ENCODE measurements around the gene CAMK2D.

The CAMK2D gene

DNA sequence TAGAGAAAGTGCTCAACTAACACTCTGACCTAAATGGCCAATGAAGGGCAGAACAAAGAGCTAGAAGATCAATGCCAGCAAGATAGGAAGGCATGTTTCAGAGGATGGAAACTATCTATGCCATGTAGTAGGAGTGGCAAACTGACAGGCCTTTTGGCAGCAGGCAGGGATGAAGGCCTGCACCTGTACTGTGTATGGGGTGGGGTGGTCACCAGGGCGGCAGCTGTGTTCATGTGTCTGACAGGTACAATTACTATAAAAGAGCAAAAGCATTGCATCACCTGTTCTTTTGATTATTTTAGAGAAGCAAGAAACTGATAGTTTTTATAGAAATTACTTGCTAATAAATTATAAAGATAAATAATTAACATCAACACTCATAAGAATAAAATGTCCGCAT is 239.1 kb downstream of the CAMK2D start:
- DNase-seq (ENCODE audit: low read depth): no peak

- no peak for DNase-seq (ENCODE audit: low read depth)
Measured at GRCh38 chr4:113513382-113513781, 248.2 kb downstream of the CAMK2D start.

- DNase-seq (ENCODE audit: low read depth): no peak
Measured at GRCh38 chr4:113512880-113513279, 248.7 kb downstream of the CAMK2D start.

DNA sequence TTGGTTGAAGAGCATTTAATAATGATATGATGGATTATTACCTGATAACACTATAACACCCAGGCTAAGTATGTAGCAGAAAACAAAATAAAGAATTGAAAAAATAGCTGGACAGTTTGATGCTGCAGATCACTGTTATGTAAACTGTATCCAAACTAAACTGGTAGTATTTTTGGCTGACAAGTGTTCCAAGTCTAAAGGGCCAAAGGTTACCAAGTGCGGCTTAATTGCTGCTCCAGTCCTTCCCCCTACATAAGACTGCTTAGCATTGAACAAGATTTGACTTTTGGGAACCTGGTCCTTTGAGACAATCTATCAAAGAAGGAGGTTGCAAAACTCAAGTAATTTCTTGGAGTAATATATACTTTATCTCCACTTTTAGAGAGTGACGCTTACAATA is 249.6 kb downstream of the CAMK2D start:
- DNase-seq (ENCODE audit: low read depth): no peak

DNA sequence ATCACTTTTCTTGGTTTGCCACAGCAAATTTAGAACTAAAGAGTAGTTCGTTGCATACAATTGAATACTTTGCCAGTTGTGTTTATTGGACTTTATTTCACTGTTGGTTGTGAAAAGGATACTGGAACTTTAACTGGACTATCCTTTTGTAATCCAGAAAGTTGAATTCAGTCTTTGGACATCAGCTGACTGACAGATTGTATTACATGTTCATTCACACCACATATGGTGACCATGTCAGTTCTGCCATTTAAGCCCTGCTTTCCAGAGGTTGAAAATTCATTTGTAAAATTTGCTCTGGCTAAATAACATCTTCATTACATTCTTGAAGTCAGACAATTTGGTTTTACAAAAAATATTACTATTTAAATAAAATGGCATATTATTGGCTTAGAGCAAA is 251.7 kb downstream of the CAMK2D start:
- no peak for DNase-seq (ENCODE audit: low read depth)

GRCh38 chr4:113505044-113505443 is 256.5 kb downstream of the CAMK2D start:
- no peak for DNase-seq (ENCODE audit: low read depth)

DNA sequence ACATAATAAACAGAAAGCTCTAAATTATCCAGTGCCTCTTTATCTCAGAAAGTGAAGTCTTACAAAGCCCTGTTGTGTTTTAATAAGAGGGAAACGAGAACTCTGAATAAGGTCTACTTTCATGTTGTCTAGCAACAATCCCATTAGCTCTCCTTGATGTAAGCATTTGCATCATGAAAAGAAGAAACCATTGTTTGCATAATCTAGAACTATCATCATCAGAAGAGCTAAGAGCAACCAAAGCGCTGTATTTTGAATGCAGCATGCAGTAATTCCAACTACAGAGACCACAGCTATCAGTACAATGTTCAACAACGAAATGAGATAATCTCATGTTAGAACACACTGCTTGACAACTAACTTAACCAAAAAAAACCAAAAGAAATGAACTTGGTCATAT is 257.1 kb downstream of the CAMK2D start:
- DNase-seq (ENCODE audit: low read depth): no peak

DNA sequence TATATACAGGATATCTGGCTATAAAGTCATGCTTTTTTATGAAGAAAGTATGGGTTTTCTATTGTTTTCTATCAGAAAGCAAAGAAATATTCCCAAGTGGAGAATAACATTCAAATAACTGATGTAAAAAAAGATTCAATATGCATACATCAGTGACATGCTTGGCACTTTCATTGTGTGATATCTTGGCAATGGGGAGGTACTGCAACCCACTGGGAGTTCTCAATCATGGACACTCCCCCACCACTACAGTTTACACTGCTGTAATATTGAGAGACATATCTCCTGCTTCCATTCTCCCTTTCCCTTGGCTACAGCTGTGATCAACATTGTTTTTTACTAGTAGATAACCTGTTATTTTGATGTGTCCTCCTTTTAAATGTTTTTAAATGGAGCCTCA is 257.8 kb downstream of the CAMK2D start:
- no peak for DNase-seq (ENCODE audit: low read depth)

GRCh38 chr4:113502906-113503305 is 258.6 kb downstream of the CAMK2D start:
- no peak for DNase-seq (ENCODE audit: low read depth)

DNA sequence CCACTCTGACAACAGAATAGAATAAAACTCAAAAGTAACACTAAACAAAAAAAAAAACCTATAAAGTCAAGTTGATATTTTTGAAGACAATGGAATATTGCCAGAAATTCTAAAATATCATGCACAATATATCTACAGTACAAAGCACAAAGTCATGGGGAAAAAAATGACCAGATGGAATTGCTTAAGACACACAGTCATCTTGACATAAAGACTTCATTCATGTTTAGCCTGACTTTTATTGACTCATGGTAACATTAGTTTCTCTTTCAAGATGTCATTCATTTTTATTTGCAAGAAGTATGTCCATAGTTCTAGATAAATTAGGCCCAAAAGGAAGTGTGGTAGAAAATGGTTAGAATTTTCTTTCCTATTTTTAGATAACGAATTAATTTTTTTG is 259.1 kb downstream of the CAMK2D start:
- DNase-seq (ENCODE audit: low read depth): no peak

DNA sequence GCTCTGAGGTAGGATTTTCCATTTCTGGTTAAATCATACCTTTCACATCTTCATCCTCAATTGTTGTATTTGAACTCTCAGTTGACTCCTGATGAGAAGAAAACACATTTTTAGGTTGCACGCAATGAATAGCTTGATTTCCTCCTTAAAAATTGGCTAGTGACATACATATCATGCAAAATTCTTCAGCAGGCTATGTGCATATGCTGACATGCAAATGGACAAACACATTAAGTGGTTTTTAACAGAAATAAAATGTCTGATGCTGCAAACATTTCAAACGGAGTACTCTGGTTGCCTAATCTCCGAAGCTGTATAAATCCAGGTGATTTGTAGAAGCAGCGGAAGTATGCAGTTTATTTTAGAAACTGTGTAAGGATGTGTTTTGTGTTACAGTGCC is 261.1 kb downstream of the CAMK2D start:
- DNase-seq (ENCODE audit: low read depth): no peak

- DNase-seq (ENCODE audit: low read depth): peak; percentile 24
Measured at GRCh38 chr4:113499696-113500095, 261.8 kb downstream of the CAMK2D start.

DNA sequence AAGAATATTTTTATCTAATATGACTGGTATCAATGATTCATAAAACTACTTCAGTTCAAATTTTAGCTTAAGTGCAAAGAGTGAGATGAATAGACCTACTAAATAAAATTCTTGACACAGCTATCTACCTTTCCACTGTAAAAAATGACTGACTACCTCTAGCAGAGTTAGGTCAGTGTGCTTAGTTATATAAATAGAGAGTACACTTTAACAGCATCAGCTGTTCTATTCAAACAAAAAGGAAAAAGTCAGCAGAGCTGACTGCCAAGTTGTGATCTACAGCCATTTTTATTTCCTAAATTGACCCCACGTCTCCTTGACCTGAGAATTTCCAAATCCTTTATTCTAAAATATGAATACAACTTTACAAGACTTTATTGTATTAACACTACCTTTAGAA is 262.4 kb downstream of the CAMK2D start:
- no peak for DNase-seq (ENCODE audit: low read depth)

- DNase-seq (ENCODE audit: low read depth): no peak
Measured at GRCh38 chr4:113497154-113497884, 264.2 kb downstream of the CAMK2D start.

DNA sequence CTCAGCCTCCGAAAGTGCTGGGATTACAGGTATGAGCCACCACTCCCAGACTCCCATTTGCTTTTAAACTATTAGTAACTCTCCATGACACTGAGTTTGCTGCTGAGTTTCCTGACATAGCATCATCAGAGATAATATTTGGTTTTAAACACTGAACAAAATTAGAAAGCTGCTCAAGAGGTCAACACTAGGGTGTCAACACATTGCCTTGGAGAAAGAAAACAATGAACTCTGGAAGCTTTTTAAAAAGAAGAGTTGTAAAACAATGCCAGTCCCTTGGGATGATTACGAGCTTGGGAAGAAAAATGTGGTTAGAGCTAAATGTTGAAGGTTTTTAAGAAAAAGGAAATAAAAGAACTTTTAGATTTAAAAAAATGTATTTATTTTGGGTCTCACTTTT is 264.8 kb downstream of the CAMK2D start:
- DNase-seq (ENCODE audit: low read depth): no peak

GRCh38 chr4:113495790-113496189 is 265.7 kb downstream of the CAMK2D start:
- no peak for DNase-seq (ENCODE audit: low read depth)

DNA sequence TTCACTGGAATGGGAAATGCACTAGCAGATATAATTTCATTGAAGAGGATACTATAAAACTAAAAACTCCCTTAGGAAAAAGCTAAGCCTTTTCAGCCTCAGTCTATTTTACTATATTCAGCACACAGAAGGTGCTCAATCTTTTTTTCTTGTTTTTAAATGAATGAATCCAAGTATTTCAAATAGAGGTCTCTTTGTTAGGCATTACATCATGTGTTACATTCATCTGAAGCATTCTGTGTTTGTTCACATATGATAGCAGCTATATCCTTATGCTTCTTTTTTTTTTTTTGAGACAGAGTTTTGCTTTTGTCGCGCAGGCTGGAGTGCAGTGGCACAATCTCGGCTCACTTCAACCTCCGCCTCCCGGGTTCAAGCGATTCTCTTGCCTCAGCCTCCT is 278.4 kb downstream of the CAMK2D start:
- no peak for DNase-seq (ENCODE audit: low read depth)

DNA sequence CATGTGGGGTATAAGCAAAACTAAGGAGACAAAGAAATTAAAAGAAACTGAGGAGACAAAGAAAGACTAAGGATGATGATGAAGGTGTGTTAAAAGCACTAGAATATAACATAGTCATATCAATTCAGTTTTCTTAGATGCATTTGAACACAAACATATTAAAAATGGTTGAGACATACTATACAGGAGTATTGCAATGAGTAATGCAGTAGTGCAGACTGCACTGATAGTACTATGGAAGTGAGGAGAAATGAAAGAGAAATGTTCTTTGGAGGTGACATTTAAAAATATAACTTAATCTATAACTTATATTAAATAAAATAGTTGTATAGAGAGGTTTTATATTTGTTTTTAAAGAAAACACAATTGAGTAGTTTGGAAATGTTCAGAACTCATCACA is 279.2 kb downstream of the CAMK2D start:
- no peak for DNase-seq (ENCODE audit: low read depth)

GRCh38 chr4:113481820-113482219 is 279.7 kb downstream of the CAMK2D start:
- no peak for DNase-seq (ENCODE audit: low read depth)

DNA sequence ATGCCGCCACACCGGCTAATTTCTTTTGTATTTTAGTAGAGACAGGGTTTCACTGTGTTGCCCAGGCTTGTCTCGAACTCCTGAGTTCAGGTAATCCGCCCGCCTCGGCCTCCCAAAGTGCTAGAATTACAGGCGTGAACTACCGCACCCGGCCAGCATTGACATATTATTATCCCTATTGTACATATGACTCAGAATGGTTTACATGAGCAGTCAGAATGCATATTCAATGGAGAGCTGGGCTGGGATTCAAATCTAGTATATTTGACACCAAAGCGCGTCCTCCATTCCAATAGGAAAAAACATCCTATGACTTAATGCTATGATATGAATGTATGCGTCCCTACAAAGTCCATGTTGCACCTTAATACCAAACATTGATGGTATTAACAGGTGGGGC is 281.4 kb downstream of the CAMK2D start:
- no peak for DNase-seq (ENCODE audit: low read depth)

DNA sequence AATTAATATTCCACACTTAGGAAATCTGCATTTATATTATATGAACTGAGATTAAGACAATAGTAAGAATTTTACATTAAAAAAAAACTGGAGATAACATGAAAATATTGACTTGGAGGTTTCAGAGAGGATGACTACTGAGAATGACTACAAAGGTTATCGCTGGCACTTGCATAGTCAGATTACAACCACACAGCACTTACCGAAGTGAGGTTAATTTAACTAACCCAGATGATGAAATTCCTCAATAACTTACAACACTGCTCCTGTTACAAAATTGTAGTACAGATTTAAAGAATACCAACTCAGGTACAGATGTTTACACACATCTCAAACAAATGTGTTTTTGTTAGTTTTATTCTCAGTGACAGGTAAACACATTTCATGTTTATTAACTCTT is 283.5 kb downstream of the CAMK2D start:
- no peak for DNase-seq (ENCODE audit: low read depth)

GRCh38 chr4:113476800-113477199 is 284.7 kb downstream of the CAMK2D start:
- DNase-seq (ENCODE audit: low read depth): no peak

DNA sequence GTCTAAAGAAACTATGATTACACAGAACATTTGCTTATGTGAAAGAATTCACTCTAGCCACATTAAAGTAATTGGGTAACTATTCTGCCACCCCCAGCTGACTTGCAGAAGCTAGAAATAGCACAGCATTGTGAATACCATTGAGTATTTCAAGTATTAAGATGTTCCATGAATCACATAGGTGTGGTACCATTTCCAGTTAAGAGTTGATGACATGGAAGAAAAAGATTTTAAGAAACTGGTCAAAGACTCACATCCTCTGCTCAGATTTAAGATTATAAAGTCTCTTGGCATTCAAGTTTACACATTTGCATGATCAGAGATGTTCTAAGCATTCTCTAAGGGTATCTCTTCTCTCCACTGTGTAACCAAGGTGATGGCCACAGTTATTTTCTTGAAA is 287.5 kb downstream of the CAMK2D start:
- peak; percentile 86 for DNase-seq (ENCODE audit: low read depth)

DNA sequence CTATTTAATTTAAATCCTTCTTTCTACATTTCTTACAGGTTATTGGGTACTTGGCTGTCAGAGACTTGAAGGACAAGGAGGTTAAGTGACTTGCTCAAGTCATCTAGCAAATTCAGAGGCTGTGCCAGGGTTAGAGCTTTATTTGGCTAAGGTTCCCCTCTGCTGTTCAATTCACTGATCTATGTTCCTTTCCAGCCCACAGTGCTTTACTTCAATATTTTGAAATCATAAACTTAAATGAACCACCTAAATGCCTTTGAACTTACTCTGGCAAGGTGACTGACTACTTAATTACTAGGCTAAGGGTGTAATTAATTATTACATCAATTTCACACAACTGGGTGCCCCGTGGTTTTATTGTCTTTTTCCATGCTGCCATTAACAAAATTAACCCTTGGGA is 288.7 kb downstream of the CAMK2D start:
- DNase-seq (ENCODE audit: low read depth): no peak

Measured in GM04503 (cell line).